CD4-positive, alpha-beta T cell treated with Interleukin-15 for 4 hours (primary cell): Measurements from ENCODE around the gene CEP55.
A peak's percentile ranks its signal among the peaks of the same experiment; 100 is the strongest.

Experiments
- DNase-seq: peaks from one replicate; pipeline ENCODE4 v3.0.0-alpha.2; 2020; ENCODE audit warnings: low spot score

Gene CEP55

GRCh38 chr10:93469454-93469853 lies 27.0 kb upstream of the CEP55 start:
- no peak for DNase-seq

- no peak for DNase-seq
Measured at GRCh38 chr10:93471110-93471651, 25.2 kb upstream of the CEP55 start.

DNA sequence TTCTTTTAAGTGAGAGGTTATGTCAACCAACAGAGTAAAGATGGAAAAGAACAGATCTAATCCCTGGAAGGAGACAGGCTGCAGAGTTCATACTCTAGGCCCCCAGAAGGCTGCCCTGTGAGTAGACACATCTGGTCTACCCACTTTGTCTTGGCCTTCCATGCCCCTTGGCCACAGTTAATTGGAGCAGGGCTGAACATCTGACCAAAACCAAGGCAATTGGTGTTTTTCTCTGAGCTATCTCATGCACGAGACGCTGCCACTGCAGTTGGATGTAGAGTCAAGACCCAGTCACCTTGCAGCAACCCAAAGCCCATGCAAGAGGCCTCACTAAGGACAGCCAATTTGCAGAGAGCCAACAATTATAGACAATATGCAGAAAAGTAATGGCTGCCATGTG lies 23.3 kb upstream of the CEP55 start:
- DNase-seq, result no peak

DNA sequence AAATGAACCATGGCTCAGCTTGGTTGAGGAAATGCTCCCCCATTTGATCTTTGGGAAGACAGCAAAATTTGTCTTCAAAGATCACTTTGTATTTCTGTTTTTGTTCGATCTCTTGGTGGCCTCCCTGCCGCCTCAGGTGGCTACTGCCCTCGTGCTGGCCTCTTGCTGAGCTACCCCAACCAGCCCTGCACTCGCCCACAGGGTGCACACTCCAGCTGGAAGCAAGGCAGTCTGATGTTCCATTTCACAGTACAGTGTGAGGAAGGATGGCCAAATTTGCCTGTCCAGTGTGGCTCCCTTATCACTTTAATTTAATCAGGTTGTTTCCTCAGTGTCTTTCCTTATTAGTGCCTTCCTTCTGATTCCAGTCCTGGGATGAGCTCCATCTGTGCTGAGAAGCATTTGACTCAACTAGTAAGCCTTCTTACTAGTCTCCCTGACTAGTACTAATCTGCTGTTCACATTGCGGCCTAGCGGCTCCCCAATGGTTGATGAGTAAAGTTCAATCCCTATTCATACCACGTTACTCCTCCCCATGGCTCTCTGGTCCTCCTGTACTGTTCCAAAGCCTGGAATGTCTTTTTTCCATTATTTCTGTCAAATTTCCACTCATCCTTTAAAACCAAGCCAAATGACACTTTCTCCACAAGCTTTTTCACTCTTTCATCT lies 22.5 kb upstream of the CEP55 start:
- no peak for DNase-seq

DNA sequence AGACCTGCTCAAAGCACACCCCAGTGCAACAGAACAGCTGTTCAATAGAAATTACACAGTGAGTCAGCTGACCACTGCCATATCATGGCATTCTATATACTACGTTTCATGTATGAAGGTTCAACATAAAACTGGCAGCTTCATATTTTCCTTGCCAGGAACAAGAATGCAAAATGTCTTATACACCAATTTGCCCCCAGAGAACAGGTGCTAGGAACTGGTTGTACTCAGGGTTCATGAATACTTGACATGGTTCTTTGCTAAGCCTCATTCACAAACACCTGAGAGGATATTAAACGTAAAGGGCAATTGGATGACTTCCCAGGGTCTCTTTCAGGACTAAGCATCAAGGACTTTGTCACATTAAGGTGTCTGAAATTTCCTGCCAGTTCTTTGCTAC lies 21.2 kb upstream of the CEP55 start:
- DNase-seq, result no peak

DNA sequence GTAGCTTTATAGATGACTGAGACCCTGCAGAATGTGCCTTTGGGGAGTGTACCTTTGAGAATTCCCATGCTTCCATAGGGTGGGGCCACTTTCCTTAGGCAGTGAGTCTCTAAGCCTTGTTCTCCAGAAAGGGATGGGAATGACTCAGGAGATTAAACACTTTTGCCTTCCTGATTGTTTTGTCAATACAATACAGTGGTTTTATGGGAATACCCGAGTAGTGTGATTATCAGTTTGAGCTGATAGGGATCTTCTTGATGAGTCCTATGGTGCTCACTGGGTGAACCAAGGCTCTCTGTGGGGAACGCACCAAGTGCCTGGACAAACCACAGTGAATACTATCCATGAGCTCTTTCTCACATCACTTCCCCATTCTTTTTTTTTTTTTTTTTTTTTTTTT lies 20.5 kb upstream of the CEP55 start:
- no peak for DNase-seq

GRCh38 chr10:93476756-93477155 lies 19.7 kb upstream of the CEP55 start:
- no peak for DNase-seq

DNA sequence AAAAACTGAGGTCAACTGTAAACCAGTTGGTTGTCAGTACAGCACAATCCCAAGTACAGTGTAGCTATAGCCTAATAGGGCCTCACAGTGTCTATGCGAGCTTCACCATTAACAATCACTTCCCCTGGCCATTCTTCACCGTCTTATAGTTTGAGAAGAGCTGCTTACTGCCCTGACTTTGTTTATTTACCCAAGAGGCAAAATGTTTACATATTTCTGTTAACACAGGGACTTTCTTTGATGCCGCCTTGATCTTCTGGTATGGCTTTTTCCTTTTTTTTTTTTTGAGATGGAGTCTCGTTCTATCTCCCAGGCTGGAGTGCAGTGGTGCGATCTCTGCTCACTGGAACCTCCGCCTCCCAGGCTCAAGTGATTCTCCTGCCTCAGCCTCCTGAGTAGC lies 17.5 kb upstream of the CEP55 start:
- DNase-seq, result no peak

DNA sequence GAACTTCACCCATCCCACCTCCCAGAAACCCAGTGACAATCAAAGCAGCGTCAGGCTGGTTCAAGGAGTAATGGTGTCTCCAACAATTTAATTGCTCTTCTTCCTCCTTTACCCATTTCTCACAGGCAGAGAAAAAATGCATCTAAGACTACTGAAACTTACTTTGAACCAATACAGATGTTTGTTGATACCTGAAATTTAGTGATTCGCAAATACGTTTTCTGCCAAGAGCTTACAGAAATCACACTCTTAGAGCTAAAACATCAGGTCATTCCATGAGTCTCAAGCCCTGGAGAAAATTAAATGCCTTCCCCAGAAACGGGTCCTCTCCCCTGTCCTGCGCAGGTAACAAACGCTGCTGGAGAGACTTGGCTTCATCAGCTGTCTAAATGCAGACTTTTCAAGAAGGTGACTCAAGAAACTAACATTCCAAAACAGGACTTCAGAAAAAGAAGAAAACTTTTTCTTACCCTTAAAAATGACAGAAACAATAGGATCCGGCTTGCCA lies 14.7 kb upstream of the CEP55 start:
- no peak for DNase-seq

- DNase-seq, result peak; percentile 71
Measured at GRCh38 chr10:93482145-93482834, 14.1 kb upstream of the CEP55 start, which contains the start of gene MYOF. MYOF (minus strand) TSS chr10:93482334; CDS start chr10:93482194, 140 bp downstream.

- DNase-seq, result no peak
Measured at GRCh38 chr10:93485690-93486089, 10.7 kb upstream of the CEP55 start.

- DNase-seq, result no peak
Measured at GRCh38 chr10:93488956-93489528, 7.4 kb upstream of the CEP55 start.

- no peak for DNase-seq
Measured at GRCh38 chr10:93491602-93492121, 4.8 kb upstream of the CEP55 start.

DNA sequence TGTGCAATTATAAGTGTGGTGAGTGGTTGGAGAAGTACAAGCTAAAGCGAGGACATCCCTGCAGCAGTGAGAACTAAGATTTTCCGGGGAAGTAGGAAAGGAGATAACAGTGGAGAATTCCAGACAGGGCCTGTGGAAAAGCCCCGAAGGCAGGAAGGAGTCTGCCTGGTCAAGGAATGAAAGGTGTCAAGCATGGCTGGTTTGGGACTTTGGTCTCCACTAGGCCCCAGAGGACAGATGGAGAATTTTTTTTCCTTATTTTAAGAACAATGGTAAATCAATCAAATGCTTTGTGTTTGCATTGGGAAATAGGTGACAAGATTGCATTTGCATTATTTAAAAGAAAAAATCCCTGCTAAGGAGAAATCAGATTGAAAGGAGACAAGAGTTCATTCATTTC lies 3.2 kb upstream of the CEP55 start:
- DNase-seq, result no peak

DNA sequence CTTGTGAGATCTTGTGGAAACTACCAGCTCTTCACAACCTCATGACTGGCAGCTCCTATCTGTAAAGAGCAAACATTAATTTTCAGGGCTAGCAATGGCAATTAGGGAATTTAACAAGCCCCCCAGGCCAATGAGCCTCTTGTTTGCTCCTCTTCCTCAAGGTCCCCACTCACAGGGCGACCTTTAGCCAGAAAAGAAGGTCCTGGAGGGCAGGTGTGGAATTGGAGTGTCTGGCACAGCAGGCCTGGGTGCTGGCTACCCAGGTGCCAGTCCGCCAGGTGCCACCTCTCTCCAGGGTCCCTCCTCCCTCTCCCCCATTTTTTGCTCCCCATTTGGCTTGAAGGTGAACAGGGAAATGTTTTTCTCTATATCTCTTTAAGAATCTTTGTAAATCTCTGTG lies 1.9 kb upstream of the CEP55 start:
- no peak for DNase-seq

DNA sequence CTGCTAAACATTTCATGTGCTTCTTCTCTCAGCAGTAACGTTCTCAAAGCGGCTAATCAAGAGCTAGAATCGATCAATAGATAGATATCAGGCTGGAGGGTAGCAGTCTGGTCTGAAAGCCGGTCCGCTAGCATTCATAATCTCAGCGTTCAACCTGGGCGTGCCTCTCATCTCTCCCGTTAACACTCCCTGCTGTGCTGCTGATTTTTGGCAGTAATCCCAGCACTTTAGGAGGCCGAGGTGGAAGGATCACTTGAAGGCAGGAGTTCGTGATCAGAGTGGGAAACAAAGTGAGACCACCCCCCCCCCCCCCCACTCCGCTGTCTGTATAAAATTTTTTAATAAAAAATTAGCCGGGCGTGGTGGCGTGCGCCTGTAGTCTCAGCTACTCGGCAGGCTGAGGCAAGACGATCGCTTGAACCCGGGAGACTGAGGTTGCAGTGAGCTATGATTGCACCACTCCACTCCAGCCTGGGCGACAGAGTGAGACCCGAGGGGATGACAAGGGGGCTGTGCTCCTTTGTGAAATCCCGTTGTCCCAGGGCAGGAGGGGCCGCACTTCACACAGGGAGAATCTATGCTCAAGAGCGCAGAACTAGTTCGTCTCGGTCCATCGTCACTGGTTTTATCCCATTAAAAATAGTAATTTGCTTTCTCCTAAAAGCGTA lies 624 bp upstream of the CEP55 start:
- no peak for DNase-seq

DNA sequence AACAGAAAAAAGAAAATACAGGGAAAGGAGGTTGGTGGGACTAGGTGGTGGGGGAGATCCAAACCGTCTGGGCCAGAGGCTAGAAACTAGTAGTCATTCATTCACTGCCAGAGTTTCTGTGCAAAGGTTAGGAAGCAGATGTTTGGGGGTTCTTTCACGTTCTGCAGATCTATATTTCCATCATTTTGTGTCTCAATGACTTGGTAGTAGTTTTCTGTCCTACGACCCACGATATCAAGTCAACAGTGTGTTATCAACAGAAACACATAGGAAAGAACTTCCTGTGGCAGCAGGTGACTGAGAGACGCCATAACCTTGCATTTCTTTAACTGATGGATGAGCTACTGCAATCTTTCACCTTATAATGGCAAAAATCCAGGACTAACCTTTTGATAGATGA lies 1.8 kb downstream of the CEP55 start:
- DNase-seq, result no peak

- DNase-seq, result no peak
Measured at GRCh38 chr10:93501650-93502049, 5.2 kb downstream of the CEP55 start.

GRCh38 chr10:93503075-93503474 lies 6.7 kb downstream of the CEP55 start:
- no peak for DNase-seq

GRCh38 chr10:93505075-93505474 lies 8.7 kb downstream of the CEP55 start:
- no peak for DNase-seq

DNA sequence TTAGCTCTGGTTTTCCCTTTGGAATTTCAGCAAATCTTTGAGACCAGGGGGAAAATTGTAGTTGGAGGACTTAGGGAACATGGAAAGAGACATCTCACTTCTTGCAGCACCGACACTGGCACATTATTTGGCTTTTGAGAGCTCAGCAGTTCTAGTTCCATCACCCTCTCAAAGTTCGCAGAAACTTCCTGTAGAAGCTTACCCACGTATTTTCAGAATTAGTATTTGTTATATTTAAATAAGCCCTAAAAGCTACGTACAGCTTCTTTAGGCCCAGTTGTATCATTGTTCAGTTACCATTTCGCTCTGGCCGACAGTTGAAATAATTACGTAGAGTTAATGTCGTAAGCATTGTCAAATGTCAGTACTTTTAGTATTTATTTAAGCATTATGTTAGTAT lies 13.4 kb downstream of the CEP55 start:
- no peak for DNase-seq

GRCh38 chr10:93512565-93512964 lies 16.2 kb downstream of the CEP55 start:
- no peak for DNase-seq
